GM18519 (cell line): ENCODE measurements around the gene CCDC9B.

Experiments used
- ATAC-seq: cut with Tn5 transposase; IDR thresholded peaks from one replicate; pipeline ENCODE4 v1.9.1; 2021; ENCODE audit warnings: mild to moderate bottlenecking, moderate library complexity; ENCODE audit not compliant: unreplicated experiment, low FRiP score

CCDC9B gene

DNA sequence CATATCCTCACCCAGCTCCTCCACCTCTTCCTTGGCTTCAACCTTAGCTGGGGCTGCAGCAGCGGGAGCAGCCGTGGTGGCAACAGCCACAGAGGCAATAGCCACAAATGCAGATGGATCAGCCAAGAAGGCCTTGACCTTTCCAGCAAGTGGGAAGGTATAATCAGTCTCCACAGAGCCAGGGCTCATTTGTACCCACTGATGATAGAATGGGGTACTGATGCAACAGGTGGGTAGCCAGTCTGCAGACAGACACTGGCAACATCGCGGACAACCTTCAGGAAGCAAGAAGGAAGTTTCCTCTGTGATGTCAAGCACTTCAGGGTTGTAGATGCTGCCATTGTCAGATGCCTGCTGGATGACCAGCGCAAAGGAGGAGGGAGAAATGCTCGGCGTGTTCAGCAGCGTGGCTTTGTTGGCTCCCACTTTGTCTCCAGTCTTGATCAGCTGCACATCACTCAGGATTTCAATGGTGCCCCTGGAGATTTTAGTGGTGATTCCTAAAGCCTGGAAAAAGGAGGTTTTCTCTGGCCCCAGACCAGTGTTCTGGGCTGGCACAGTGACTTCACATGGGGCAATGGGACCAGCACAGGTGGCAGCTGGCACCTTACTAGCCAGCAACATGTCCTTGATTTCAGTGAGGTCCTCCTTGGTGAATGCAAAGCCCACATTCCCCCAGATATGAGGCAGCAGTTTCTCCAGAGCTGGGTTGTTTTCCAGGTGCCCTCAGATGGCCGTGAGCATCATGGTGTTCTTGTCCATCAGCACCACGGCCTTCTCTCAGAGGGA is 28.2 kb downstream of the CCDC9B start:
- ATAC-seq, result no peak

DNA sequence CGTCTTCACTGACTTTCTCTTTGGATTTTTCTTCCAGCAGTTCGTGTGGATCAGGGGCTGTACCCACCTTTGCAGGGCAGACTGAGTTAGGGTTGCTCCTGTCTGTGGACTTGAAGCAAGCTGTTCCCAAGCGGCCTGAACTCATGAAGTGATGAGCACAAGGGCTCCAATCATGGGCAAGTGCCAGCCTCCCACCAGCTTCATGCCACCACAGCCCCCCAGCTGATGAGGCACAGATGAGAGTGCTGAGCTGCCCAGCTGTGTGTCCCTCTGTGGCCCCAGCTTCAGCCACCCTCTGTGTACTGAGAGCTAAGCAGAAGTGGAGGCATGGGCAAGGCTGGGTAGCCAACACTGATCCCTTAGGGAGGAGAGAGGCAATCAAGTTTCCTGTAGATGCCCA is 29.7 kb downstream of the CCDC9B start:
- no peak for ATAC-seq

DNA sequence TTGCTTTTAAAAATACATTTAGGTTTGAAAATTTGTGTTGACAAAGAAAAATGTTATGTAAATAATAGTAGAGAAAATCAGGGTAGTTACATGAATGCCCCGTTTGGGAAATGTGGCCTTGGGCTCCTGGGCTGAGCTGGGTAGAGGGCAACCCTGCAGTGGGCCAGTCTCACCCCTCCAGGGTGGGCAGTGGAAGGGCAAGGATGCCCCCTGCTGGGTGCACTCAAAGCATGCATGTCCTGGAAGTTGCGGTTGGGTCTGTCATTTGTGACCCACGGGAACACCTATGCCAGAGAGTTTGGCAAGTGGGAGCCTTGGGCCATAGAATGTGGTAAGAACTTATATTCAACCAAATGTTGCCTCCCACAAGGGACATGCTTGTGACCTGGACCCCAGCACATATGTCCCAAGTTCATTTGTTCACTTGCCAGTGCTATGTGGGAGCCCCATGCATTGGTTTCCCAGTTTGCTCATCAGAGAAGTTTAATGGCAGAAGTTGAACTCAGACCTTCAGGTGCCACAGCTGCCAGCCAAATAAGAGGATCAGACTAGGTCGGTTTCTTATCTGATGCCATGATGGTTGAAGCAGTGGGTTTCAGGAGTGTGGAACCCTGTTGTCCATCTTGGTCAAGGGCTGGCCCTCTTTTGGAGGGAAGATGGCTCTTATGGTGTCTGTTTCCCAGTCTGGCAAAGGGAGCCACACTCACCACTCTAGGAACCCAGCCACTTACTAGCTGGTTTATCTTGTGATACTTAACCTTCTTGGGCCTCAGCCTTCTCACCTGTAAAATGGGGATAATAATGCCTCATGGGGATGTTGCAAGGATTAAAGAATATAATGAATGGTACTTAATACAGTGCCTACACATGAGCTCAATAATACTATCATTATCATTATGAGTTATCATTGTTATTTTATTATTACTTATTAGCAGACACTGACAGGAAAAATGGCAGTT is 30.5 kb downstream of the CCDC9B start:
- no peak for ATAC-seq

DNA sequence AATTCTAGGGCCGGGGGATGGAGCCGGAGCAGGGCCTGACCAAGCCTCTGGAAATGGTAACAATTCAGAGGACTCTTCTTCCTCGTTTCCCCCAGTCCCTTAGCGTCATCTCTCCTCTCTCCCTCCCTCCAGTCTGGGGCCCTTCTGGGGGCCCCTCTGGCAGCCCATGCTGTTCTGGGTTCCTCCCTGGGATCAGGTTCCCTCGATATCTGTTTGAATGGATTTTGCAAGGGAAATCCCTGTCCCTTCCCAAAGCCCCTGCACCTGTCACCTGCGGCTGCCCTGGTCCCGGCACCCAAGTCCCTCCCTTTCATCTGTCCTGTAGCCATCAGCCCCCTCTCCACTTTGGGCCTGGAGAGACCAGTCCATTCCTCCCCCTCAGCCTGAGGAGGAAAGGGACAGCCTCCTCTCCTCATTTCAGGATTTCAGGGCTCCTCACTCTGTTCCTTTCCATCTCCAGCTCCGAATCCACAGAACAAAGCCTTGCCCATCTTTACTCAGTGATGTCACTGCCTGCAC is 31.3 kb downstream of the CCDC9B start:
- no peak for ATAC-seq

DNA sequence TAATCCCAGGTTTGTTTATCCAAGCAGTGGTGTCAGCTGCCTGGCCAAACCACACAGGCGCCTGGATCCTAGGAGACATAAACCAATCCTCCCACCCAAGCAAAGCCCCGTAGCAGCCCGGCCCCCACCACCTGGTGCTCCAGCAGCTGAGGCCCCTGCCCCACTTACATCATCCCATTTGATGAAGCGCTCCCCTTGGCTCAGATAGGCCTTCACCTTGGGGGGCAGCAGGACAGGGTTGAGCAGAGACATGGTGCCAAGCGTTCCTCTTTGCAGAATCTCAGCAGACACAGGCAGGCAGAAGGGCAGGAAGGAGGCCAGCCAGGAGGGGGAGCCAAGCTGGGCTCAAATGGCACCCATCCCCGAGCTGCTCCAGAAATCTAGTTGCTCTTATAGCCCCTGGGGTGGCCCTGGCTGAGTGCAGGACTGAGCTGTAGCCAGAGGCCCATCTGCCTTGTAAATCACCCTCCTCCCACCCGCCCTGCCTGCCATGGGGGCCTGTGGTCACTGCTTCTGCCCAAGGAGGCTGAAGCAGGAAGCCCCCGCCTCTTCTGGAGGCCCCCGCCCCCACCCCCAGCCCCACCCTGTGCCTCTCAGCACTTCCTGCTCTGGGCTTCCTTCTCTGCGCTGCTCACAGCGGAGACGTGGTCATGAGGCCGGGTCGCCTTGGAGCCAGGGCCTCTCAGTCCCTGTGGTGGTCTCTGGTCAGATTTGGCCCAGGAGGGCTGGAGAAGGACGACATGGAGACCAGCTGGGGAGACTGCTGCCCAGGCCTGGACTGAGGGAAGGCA is 33.1 kb downstream of the CCDC9B start, which contains the start of gene PLCB2:
Gene PLCB2, minus strand, starts transcription at position 515 of the 791 bp plus-strand sequence. Its CDS starts 263 bp downstream, at position 252.
- ATAC-seq, result no peak

DNA sequence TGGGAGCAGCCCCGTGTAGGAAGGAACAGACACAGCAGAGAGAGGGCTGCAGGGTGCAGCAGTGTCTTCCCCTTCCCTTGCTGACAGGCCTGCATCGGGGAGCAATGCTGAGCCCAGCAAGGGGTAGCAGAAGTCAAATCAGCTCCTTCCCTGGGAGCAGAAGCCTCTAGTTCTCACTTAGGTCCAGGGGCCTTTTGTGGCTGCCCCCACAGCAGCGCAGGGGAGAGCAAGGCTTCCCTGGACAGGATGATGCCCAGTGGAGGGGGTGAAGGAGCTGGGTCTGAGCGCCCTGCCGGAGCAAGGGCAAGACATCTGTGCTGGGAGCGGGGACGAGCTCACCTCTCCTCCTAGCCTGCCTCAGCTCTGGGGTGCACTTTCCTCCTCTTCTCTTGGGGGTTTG is 33.8 kb downstream of the CCDC9B start:
- no peak for ATAC-seq

DNA sequence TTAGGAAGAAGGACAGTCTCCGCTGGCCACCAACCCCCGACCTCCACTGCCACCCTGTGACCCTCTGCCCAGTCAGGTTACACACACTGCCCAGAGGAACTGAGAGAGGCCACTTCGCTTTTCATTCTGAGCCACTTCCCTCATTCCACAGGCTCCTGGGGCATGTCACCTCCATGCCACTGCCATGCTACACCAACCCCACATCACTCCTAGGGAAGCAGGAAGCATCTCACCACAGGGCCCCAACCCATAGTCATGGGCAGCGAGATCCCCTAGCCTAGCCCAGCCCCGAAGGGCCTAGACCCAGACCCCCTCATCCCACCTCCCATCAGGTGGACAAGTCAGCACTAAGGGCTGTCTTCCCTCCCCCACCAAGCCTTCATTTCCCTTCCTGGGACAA is 34.4 kb downstream of the CCDC9B start:
- ATAC-seq, result no peak

DNA sequence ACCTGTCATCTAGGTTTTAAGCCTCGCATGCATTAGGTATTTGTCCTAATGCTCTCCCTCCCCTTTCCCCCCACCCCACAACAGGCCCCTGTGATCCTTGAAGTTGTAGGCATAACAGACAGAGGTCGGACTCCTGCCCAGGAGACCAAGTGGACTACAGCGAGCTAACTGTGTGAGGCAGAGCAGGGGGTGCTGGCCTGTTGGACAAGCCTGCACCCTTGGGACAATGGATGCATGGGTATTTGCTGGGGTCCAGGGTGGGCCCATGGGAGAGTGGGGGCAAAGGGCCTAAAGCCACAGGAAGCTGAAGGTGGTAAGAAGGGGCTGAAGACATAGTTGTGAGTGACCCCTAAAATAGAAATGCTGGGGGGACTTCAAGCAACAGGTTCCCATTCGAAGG is 35.5 kb downstream of the CCDC9B start:
- ATAC-seq, result no peak

DNA sequence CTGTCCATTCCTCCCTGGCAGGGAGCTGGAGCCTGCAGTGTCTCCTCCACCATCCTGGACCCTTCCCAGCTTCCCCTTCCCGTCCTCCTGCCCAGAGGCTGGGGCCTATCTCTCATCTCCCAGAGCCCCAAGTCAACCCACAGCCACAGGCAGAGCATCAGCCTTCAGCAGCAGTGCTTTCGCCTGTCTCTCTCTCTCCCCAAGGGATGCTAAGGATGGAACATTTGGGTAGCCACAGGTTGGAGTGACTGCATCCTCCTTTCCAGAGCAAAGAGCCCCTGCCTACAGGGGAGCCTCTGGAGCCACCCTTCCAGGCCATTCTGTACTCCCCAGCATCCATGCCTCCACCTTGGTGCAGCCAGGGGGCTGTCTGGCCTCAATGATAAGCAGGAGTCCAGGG is 37.2 kb downstream of the CCDC9B start:
- no peak for ATAC-seq

DNA sequence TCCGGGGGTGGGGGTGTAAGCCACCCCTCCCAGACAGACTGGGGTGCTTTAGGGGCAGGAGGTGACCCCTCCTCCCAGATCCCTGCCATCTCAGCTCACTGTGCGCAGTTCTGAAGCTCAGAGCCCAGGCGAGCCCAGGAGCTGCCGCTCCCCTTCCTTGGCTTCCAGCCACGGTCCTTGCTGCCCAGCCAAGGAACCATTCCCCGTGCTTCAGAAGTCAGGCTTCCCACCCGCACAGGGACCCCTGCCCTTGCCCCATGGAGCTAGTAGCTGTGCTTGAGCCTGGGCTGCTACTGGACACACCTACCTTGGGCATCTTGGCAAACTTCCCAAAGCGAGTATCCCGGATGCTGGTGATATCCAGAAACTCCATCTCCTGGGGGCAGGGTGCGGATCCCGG is 37.8 kb downstream of the CCDC9B start:
- ATAC-seq, result no peak

DNA sequence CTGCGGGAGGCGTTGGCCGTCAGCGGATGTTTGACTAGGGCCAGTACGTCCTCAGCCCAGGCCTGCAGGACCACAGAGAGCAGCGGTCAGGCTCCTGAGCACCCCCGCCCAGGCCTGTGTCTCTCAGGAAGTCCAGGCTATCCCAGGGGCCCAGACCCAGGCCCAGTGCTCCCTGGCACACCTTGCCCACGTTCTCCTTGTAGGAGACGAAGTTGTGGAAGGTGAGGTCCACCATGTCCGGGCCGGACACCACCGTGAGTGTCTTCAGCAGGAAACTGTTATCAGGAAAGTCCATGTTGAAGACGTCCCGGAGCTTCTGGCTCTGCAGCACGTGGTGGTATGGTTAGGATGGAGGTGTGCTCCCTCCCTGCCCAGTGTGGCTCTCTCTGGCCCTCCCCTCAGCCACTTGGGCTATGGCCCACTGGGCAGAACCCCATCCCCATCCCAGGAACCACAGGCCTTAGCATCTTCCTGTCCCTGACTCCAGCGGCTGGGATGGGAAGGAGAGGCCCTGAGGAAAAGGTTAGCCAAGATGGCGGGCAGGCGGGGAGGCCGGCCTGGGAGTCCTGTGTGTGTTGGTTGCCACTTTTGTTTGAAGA is 38.4 kb downstream of the CCDC9B start:
- ATAC-seq, result no peak

DNA sequence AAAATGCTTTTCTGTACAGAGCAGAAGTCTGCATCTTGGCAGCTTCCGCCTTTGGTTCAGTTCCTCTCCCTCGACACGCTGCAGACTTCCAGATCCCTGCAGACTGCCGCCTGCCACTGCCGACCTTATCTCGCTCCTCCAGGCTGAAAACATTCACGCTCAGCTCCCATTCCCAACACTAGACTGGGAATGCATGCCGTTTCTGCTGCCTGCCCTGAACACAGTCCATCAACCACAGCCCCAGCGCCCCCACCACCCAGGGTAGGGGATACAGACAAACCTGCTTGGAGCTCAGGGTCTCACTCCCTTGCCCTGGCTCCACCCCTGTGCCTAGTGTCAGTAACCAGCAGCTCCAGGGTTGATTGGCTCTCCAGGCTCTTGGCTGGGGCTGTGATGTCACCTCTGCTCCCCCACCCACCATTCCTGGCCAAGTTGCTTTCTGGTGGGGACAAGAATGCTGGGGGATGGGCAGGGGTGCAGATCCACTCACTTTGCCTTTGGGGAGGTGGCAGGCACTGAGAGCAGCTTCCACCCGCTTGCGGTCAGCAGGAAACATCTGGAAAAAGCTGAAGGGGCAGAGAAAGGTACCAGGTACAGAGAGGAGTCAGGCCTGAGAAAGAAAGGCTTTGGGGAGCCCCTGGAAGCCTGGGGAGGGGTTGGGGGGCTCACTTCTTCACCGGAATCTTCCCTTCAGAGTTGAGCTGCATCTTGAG is 39.1 kb downstream of the CCDC9B start:
- no peak for ATAC-seq

DNA sequence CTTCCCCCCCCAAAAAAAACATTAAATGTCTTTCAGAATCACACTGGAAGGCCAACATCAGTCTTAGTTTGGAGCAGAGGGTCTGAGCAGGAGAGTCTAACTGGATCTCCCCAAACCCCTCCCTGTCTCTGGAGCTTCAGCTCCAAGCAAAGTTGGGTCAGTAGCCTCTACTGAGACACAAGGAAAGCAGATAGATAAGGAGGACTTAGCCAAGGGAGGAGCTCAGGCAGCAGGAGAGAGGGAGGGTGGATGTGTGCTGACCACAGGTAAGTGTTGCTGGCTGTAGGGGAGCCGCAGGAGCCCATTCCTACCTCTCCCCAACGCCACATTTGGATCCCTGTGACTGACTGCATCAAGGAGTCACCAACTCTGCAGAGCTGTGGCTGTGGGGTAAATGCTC is 40.0 kb downstream of the CCDC9B start:
- no peak for ATAC-seq

DNA sequence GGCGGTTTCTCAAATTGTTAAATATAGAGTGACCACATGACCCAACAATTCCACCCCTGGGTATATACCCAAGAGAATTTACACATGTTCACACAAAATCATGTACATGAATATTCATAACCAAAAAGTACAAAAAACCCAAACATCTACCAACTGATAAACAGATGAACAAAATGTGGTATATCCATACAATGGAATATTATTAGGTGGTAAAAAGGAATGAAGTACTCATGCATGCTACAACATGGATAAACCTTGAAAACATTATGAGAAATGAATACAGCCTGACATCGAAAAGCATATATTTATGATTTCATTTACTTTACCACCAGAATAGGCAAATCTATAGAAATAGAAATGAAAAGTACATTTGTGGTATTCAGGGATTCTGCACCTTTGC is 40.4 kb downstream of the CCDC9B start:
- ATAC-seq, result no peak

DNA sequence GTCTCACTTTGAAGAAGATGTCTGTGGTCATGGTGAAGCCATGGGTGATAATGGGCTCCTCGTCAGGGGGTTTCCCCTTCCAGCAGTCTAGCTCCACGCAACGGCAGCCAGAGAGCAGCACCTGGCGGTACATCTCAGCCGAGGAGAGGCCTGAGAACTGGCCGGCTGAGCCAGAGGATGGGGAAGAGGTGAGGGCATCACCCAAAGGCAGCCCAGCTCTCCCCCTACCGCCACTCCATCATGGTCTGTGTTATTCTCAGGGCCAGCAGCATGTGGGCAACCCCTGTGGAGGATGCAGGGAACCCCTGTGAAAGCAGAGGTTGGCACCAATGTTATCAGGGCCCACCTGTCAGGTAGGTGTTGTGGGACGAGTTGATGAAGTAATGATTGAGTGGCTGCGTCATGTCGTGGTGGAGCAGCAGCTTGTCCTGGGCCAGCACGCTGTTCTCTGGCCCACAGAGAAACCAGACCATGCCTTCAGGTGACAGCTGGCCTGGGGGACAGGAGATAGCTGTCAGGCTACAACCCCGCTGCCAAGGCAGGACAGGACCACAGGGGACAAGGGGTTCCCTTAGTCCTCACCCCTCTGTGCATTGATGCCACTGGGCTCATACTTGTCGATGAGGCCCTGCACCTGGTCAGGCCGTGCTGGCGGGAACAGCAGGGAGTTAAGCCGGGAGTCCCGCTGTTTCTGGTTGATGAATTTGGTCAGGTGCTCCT is 42.4 kb downstream of the CCDC9B start:
- no peak for ATAC-seq

DNA sequence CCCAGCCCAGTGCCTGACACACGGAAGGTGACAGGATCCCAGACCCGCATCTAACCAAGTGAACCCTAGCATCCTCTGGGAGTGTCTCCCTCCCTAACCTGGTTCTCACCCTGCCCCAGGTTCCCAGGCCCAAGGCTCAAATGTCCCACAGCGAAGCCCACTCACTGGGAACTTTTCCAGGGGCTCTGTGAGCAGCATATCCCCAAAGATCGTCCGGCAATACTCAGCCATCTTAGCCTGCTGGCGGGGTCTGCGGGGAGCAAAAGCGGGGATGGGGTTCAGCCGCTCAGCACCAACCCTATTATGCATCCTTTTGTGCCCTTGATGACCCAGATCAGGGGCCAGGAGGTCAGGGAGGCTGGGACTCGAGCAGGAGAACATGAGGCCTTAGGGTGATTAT is 43.4 kb downstream of the CCDC9B start:
- no peak for ATAC-seq

DNA sequence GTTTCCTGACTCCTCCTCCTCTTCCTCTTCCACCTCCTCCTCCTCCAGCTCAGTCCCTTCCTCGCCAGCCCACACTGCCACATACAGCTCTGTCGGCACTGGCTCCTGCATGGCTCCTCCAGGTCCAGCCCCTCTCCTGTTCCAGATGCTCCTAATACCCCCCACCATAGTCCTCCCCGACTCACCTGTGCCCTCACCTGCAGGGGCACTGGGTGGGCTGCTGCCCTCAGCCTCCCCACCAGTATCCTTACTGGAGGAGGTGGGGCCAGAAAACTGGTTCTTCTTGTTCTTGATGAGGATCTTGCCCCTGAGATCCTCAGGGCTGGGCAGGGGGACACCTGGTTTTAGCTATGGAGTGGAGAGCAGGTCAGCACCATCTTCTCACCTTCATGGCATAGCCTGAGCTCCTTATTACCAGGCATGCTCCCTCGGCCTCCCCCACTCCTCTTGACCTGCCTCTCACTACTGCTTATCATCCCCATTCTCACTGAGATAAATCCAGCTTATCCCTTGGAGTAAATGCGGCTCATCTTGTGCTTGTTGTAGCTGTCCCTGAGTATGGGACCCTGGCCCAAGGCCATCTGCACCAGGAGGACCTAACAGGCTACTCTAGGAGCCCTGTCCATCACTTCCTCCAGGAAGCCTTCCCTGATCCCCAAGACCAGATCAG is 44.0 kb downstream of the CCDC9B start:
- no peak for ATAC-seq

DNA sequence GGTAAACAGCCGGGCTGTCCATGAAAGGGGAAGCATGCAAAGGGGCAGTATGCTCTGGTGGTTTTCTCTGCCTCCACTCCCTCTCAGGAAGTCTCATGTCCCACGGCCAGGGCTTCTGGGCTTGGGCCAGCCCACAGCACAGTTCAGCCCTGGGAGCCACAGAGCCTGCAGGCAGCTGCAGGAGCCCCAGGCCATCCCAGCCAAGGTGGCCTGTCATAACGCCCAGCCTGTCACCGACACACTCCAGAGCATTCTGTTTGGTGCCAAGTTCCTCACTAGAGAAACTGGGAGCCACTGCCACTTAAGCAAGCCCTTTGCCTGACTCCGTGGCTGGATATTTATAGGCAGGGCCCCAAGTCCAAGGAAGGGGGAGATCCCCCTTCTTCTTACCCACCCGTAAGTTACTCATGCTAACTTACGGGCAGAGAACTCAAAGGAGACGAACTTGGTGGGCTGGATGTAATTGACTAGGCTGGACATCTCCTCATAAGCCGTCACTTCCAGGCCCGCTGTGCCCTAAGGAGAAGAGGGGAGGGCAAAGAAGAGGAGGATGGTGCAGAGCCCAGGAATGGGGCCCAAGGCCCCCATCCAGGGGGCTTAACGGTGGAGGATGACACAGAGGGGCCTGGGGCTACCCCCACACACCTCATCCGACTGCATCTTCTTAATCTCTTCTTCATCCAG is 44.7 kb downstream of the CCDC9B start:
- ATAC-seq, result no peak
